ENCODE data around the gene ASB2. TPM values are rescaled to one million over a fixed set of nuclear protein-coding genes. Genes with fewer than 3 reads are reported as not detected.

ASB2 gene
- total RNA-seq, 2 donors from 2014 or later: 115 to 187 TPM

DNA sequence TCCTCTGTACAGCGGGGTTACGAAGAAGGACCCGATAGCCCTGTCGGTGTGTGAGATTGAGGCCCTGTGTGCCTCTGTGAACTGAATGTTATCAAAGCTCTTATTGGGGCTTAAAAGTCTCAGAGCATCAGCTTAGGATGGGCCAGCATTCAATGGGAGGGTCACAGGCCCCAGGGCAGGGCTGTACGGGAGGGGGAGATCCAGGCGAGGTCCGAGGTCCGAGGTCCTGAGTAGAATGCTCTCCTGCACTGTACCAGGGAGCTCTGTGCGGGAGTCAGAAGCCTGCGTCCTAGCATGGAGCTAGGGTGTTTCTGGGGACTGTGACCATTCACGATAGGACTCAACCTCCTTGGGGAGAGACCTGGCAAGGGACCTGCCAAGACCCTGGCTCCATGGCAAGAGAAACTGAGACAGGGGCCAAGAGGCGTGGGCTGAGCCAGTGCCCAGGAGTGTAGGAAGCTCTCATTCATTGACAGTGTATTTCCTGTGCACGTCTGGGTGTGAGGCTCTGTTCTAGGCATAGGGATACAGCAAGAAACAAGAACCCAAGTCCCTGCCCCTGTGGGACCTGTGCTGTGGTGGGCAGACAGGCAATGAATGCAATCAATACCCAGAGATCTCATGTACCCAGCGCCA lies 61.2 kb downstream of the ASB2 start:
- H3K4me3 ChIP-seq: no peak overlapping the region
- no peak for TF ChIP-seq CTCF (IDR thresholded peaks at IDR 0.05)
- no peaks in the 10 kb centered on the region for H3K9me3 ChIP-seq
- no peaks in the 10 kb centered on the region for H3K4me1 ChIP-seq
- no peaks in the 10 kb centered on the region for H3K36me3 ChIP-seq
- DNase-seq (ENCODE audit: low spot score): no peak
- no peaks in the 10 kb centered on the region for H3K27me3 ChIP-seq
- H3K27ac ChIP-seq: no peak overlapping the region

- H3K4me1 ChIP-seq: no peaks in the 10 kb centered on the region
- no peaks in the 10 kb centered on the region for H3K9me3 ChIP-seq
- H3K27ac ChIP-seq: no peak overlapping the region
- H3K4me3 ChIP-seq: no peak overlapping the region
- no peaks in the 10 kb centered on the region for H3K27me3 ChIP-seq
- DNase-seq (ENCODE audit: low spot score): no peak
- H3K36me3 ChIP-seq: no peaks in the 10 kb centered on the region
- no peak for TF ChIP-seq CTCF (IDR thresholded peaks at IDR 0.05)
Observed at GRCh38 chr14:93914278-93914677, 62.1 kb downstream of the ASB2 start.

- Histone ChIP-seq H3K4me1 (no peaks in the 10 kb centered on the region), H3K9me3 (no peaks in the 10 kb centered on the region), H3K27me3 (no peaks in the 10 kb centered on the region), H3K27ac (no peak overlapping the region), H3K4me3 (no peak overlapping the region), H3K36me3 (no peaks in the 10 kb centered on the region)
- TF ChIP-seq CTCF (IDR thresholded peaks at IDR 0.05): no peak
- no peak for DNase-seq (ENCODE audit: low spot score)
Observed at GRCh38 chr14:93912782-93913181, 63.6 kb downstream of the ASB2 start.

- no peaks in the 10 kb centered on the region for H3K9me3 ChIP-seq
- H3K4me3 ChIP-seq: no peak overlapping the region
- no peak for TF ChIP-seq CTCF (IDR thresholded peaks at IDR 0.05)
- no peaks in the 10 kb centered on the region for H3K27me3 ChIP-seq
- H3K27ac ChIP-seq: no peak overlapping the region
- H3K4me1 ChIP-seq: no peaks in the 10 kb centered on the region
- no peaks in the 10 kb centered on the region for H3K36me3 ChIP-seq
- DNase-seq (ENCODE audit: low spot score): no peak
Observed at GRCh38 chr14:93911975-93912615, 64.3 kb downstream of the ASB2 start.

DNA sequence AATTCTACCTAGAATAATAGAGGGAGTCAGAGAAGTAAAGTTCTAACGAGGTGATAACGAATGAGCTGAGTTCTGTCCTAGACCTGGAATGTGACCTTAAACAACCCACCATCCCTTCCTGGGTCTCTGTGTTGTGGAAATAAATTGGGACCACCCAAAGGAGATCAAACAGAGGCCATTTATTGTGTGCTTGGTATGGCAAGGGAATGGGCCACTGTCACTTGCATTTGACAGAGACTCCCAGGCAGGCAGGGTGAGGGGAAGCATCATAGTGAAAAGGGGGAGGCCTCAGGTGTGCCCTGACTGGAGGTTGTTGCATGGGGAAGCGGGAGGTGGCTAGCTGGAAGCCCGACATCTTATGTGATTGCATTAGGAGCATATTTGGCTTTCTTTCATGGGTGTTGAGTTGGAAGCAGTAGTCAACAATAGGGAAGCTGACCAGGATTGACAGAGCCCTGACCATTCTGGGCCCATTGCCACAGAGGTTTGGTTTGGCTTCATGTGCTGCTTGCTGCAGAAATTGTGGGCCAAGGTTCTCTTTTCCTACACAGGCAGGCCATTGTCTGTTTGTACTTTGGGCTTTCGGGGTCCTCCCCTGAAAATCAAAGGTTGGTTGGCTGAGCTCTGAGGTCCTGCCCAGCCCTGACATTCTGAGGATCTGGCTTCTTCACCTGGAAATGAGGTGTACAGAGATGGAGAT lies 66.8 kb downstream of the ASB2 start:
- Histone ChIP-seq H3K27ac (no peak overlapping the region), H3K4me3 (no peak overlapping the region), H3K9me3 (no peaks in the 10 kb centered on the region), H3K27me3 (no peaks in the 10 kb centered on the region), H3K4me1 (no peaks in the 10 kb centered on the region), H3K36me3 (no peaks in the 10 kb centered on the region)
- TF ChIP-seq CTCF (IDR thresholded peaks at IDR 0.05): no peak
- DNase-seq (ENCODE audit: low spot score): no peak
